ENCODE results near the gene COMTD1. TPM values are rescaled to one million over a fixed set of nuclear protein-coding genes. Genes with fewer than 3 reads are reported as not detected.

The COMTD1 gene
- total and polyA plus RNA-seq, 2 of the 13 experiments (the other 11 are each of a cell fraction or from before 2014, with no cell fraction given) = 11.8 to 18.4 TPM

- H2AFZ ChIP-seq (ENCODE audit: low read length) = no peak overlapping the region
- CTCF ChIA-PET (ENCODE audit: low intra/inter-chr PET ratio, low total read pairs) = no interaction called here
- TF ChIP-seq ZNF224 (CRISPR knock-in tag; IDR thresholded peaks at IDR 0.05) (no peak), GLMP (CRISPR knock-in tag; IDR thresholded peaks at IDR 0.05; ENCODE audit: borderline replicate concordance) (no peak), CCAR2 (optimal IDR thresholded peaks at IDR 0.05; ENCODE audit: low read depth, low read length) (no peak), E2F1 (CRISPR knock-in tag; IDR thresholded peaks at IDR 0.05) (no peak), SMC3 (IDR thresholded peaks at IDR 0.05; ENCODE audit: low read length) (no peak), ZNF552 (CRISPR knock-in tag; IDR thresholded peaks at IDR 0.05; ENCODE audit: borderline replicate concordance) (no peak), GZF1 (CRISPR knock-in tag; IDR thresholded peaks at IDR 0.05) (no peak), ZNF136 (CRISPR knock-in tag; IDR thresholded peaks at IDR 0.05; ENCODE audit: low read depth) (no peak), HOXA7 (CRISPR knock-in tag; IDR thresholded peaks at IDR 0.05) (no peak), ZNF646 (CRISPR knock-in tag; IDR thresholded peaks at IDR 0.05) (no peak)
- TF ChIP-seq, protein P1, sequence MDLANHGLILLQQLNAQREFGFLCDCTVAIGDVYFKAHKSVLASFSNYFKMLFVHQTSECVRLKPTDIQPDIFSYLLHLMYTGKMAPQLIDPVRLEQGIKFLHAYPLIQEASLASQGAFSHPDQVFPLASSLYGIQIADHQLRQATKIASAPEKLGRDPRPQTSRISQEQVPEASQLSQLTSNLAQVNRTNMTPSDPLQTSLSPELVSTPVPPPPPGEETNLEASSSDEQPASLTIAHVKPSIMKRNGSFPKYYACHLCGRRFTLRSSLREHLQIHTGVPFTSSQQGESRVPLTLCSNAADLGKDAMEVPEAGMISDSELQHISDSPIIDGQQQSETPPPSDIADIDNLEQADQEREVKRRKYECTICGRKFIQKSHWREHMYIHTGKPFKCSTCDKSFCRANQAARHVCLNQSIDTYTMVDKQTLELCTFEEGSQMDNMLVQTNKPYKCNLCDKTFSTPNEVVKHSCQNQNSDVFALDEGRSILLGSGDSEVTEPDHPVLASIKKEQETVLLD (CRISPR knock-in tag; IDR thresholded peaks at IDR 0.05; ENCODE audit: low read depth) = no peak
- TF ChIP-seq, protein P2, sequence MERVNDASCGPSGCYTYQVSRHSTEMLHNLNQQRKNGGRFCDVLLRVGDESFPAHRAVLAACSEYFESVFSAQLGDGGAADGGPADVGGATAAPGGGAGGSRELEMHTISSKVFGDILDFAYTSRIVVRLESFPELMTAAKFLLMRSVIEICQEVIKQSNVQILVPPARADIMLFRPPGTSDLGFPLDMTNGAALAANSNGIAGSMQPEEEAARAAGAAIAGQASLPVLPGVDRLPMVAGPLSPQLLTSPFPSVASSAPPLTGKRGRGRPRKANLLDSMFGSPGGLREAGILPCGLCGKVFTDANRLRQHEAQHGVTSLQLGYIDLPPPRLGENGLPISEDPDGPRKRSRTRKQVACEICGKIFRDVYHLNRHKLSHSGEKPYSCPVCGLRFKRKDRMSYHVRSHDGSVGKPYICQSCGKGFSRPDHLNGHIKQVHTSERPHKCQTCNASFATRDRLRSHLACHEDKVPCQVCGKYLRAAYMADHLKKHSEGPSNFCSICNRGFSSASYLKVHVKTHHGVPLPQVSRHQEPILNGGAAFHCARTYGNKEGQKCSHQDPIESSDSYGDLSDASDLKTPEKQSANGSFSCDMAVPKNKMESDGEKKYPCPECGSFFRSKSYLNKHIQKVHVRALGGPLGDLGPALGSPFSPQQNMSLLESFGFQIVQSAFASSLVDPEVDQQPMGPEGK (CRISPR knock-in tag; IDR thresholded peaks at IDR 0.05) = no peak
Measured at GRCh38 chr10:75203724-75204123, 32.0 kb downstream of the COMTD1 start.

More at GRCh38 chr10:75203724-75204123, 32.0 kb downstream of the COMTD1 start:
- Histone ChIP-seq H3K79me2 (ENCODE audit: insufficient read depth, low read length) (no peaks in the 10 kb centered on the region), H3K4me3 (replicated peaks in 1 of 3; ENCODE audit: insufficient read depth in 1 of 3, low read depth in 2 of 3, low read length in 3 of 3) (no peak overlapping the region), H3K9me3 (ENCODE audit: low read length) (no peaks in the 10 kb centered on the region), H3K9ac (ENCODE audit: insufficient read depth, low read depth, low read length) (no peak overlapping the region), H3K27ac (ENCODE audit: extremely low read length, insufficient read depth, low read length) (no peak overlapping the region), H3K36me3 (replicated peaks in 1 of 2; ENCODE audit: control insufficient read depth in 1 of 2, insufficient read depth in 2 of 2, low read length in 2 of 2) (no peaks in the 10 kb centered on the region), H3K4me2 (ENCODE audit: low read depth, low read length) (no peak overlapping the region), H4K20me1 (ENCODE audit: insufficient read depth, low read length) (no peaks in the 10 kb centered on the region), H3K4me1 (ENCODE audit: insufficient read depth, low read length) (peaks cover 42% of the 10 kb centered on the region), H3K27me3 (ENCODE audit: control insufficient read depth in 1 of 2, insufficient read depth in 2 of 2, low read length in 2 of 2) (no peaks in the 10 kb centered on the region)
- WGBS (ENCODE audit: low lambda C conversion rate) = 99% methylated on average over 5 of the region's 5 CpGs
- in situ Hi-C loops (cut with HindIII; ENCODE audit: extremely low pct_ligation_motif_present, low pct_unique_long_range_greater_than_20kb) = no loop called here
- intact Hi-C loops (cut with micrococcal nuclease; ENCODE audit: unreplicated experiment) = no loop called here
- FAIRE-seq (no peak), ATAC-seq (no peak), DNase-seq (ENCODE audit: low spot score) (no peak)
- no TSS peak for BruUV-seq (replicated peaks)
- POLR2A ChIA-PET = no interaction called here
